ENCODE results near the gene SPTLC1. TPM values are rescaled to one million over a fixed set of nuclear protein-coding genes. Genes with fewer than 3 reads are reported as not detected.
A peak's percentile ranks its signal among the peaks of the same experiment; 100 is the strongest.
"Not testable (repeated sequence)": the region's sequence is repeated elsewhere in the genome, so short reads cannot be mapped to it uniquely, and the experiment has no call there.

SPTLC1 gene
- 100 to 1,000 TPM in 1 of 3 donors, 10 to 100 TPM in 2; 93.8 to 109 (median 99.7) TPM for polyA plus RNA-seq (ENCODE audit: insufficient read length in 3 of 3)

- DNase-seq (ENCODE audit: low read depth in 3 of 3, low spot score in 2 of 3) = peak; percentile 90 to 92 (median 91)
Measured at GRCh38 chr9:92115071-92115858, at the start of gene SPTLC1. TSS of gene SPTLC1 (minus strand) at chr9:92115413. CDS start at chr9:92115370, 43 bp downstream.

- no peak for DNase-seq (ENCODE audit: low read depth in 3 of 3, low spot score in 2 of 3)
Measured at GRCh38 chr9:92164975-92165374, 49.8 kb upstream of the SPTLC1 start.

GRCh38 chr9:92164490-92164889, 49.3 kb upstream of the SPTLC1 start:
- no peak for DNase-seq (ENCODE audit: low read depth in 3 of 3, low spot score in 2 of 3)

GRCh38 chr9:92163276-92163675, 48.1 kb upstream of the SPTLC1 start:
- no peak for DNase-seq (ENCODE audit: low read depth in 3 of 3, low spot score in 2 of 3)

GRCh38 chr9:92160786-92161185, 45.6 kb upstream of the SPTLC1 start:
- DNase-seq (ENCODE audit: low read depth in 3 of 3, low spot score in 2 of 3) = no peak

GRCh38 chr9:92159058-92159457, 43.8 kb upstream of the SPTLC1 start:
- no peak for DNase-seq (ENCODE audit: low read depth in 3 of 3, low spot score in 2 of 3)

- no peak for DNase-seq (ENCODE audit: low read depth in 3 of 3, low spot score in 2 of 3)
Measured at GRCh38 chr9:92158097-92158601, 42.9 kb upstream of the SPTLC1 start.

GRCh38 chr9:92155736-92156135, 40.5 kb upstream of the SPTLC1 start:
- DNase-seq (ENCODE audit: low read depth in 3 of 3, low spot score in 2 of 3) = not testable (repeated sequence)

- DNase-seq (ENCODE audit: low read depth in 3 of 3, low spot score in 2 of 3) = no peak
Measured at GRCh38 chr9:92155221-92155620, 40.0 kb upstream of the SPTLC1 start.

GRCh38 chr9:92153466-92154415, 38.5 kb upstream of the SPTLC1 start:
- DNase-seq (ENCODE audit: low read depth in 3 of 3, low spot score in 2 of 3) = not testable (repeated sequence)

- DNase-seq (ENCODE audit: low read depth in 3 of 3, low spot score in 2 of 3) = no peak
Measured at GRCh38 chr9:92151691-92152393, 36.6 kb upstream of the SPTLC1 start.

GRCh38 chr9:92150501-92151470, 35.6 kb upstream of the SPTLC1 start:
- not testable (repeated sequence) for DNase-seq (ENCODE audit: low read depth in 3 of 3, low spot score in 2 of 3)

GRCh38 chr9:92147852-92148180, 32.6 kb upstream of the SPTLC1 start:
- no peak for DNase-seq (ENCODE audit: low read depth in 3 of 3, low spot score in 2 of 3)

- DNase-seq (ENCODE audit: low read depth in 3 of 3, low spot score in 2 of 3) = no peak
Measured at GRCh38 chr9:92147030-92147851, 32.0 kb upstream of the SPTLC1 start.

GRCh38 chr9:92146610-92147009, 31.4 kb upstream of the SPTLC1 start:
- no peak for DNase-seq (ENCODE audit: low read depth in 3 of 3, low spot score in 2 of 3)

GRCh38 chr9:92145784-92146183, 30.6 kb upstream of the SPTLC1 start:
- DNase-seq (ENCODE audit: low read depth in 3 of 3, low spot score in 2 of 3) = not testable (repeated sequence)

GRCh38 chr9:92142329-92142728, 27.1 kb upstream of the SPTLC1 start:
- no peak for DNase-seq (ENCODE audit: low read depth in 3 of 3, low spot score in 2 of 3)
